Panc1 (cell line): ENCODE measurements around the gene DOCK3. TPM values are rescaled to one million over a fixed set of nuclear protein-coding genes. Genes with fewer than 3 reads are reported as not detected.

Source experiments
- ATAC-seq: fragments of 200-7000 bp; cut with Tn5 transposase; 2 replicates; pipeline ENCODE4 v1.9.1; 2020; ENCODE audit warnings: mild to moderate bottlenecking, moderate library complexity
- BruUV-seq: library from RNA; stranded (reverse); fragments of 400-500 nt; replicated peaks from 2 replicates; lab custom pipeline; 2021; lab: Mats Ljungman, UMichigan
- CTCF ChIA-PET: fragments of 300-600 bp; sonication (Branson Sonifier 250); formaldehyde crosslinking; loops from one replicate; lab custom pipeline; 2022; ENCODE audit warnings: antibody characterized with exemption; lab: Charles Lee
- POLR2A ChIA-PET: fragments of 300-600 bp; sonication (Branson Sonifier 250); formaldehyde crosslinking; loops from one replicate; lab custom pipeline; 2022; ENCODE audit warnings: antibody characterized with exemption; lab: Charles Lee
- DNase-seq: peaks from one replicate; pipeline ENCODE4 v3.0.0-alpha.2; 2010; ENCODE audit warnings: low read depth, low spot score
- H3K27ac ChIP-seq: 2 replicates; pipeline ENCODE4 v1.5.1; 2011; ENCODE audit warnings: mild to moderate bottlenecking, low read length, inconsistent platforms
- H3K27me3 ChIP-seq: fragments of 200-500 bp; sonication (Bioruptor generic); 2 replicates; pipeline ENCODE4 v1.6.0; 2014; ENCODE audit warnings: low read length, inconsistent platforms; ENCODE audit not compliant: control insufficient read depth, insufficient read depth
- H3K36me3 ChIP-seq: fragments of 200-500 bp; sonication (Bioruptor generic); 2 replicates; pipeline ENCODE4 v1.5.1; 2014; ENCODE audit warnings: inconsistent platforms, mild to moderate bottlenecking, low read length, moderate library complexity; ENCODE audit not compliant: control insufficient read depth, insufficient read depth
- H3K4me1 ChIP-seq: 2 replicates; pipeline ENCODE4 v1.5.1; 2011; ENCODE audit warnings: inconsistent platforms, mild to moderate bottlenecking, low read length, moderate library complexity; ENCODE audit not compliant: control insufficient read depth, insufficient read depth
- H3K4me3 ChIP-seq, 2 experiments: 2 replicates each; pipeline ENCODE4 v1.5.1; 2011 to 2012; ENCODE audit warnings: low read depth in 2 of 2, low read length in 2 of 2, mild to moderate bottlenecking in 2 of 2, inconsistent platforms in 1 of 2, moderate library complexity in 1 of 2
- H3K9me3 ChIP-seq: fragments of 200-500 bp; sonication (Bioruptor generic); 2 replicates; pipeline ENCODE4 v1.5.1; 2014; ENCODE audit warnings: low read depth, mild to moderate bottlenecking, inconsistent platforms, low read length, moderate library complexity; ENCODE audit not compliant: control insufficient read depth, insufficient read depth
- CTCF ChIP-seq: fragments of 450-650 bp; IDR thresholded peaks from 2 replicates; pipeline ENCODE4 v1.5.1; 2017; ENCODE audit warnings: mild to moderate bottlenecking
- POLR2AphosphoS5 ChIP-seq: IDR thresholded peaks from 2 replicates; pipeline ENCODE4 v1.6.1; 2012; ENCODE audit warnings: mild to moderate bottlenecking, low read depth, low read length, moderate library complexity
- REST ChIP-seq, 2 experiments: IDR thresholded peaks; 2 replicates each; pipeline ENCODE4 v1.6.1; 2011 to 2012; ENCODE audit warnings: low read depth in 2 of 2, control low read depth in 1 of 2, low read length in 1 of 2, mild to moderate bottlenecking in 1 of 2, moderate library complexity in 1 of 2; ENCODE audit not compliant: insufficient read depth in 1 of 2
- SIN3A ChIP-seq: IDR thresholded peaks from 2 replicates; pipeline ENCODE4 v1.6.1; 2012; ENCODE audit warnings: low read depth, mild to moderate bottlenecking, low read length, moderate library complexity, borderline replicate concordance; ENCODE audit not compliant: insufficient read depth
- TCF7L2 ChIP-seq: IDR thresholded peaks from 2 replicates; pipeline ENCODE4 v1.6.1; 2011; ENCODE audit warnings: mild to moderate bottlenecking, low read depth, low read length, inconsistent platforms
- in situ Hi-C: cut with HindIII; loops from 2 replicates; pipeline ENCODE4 v1.10.0; 2016; ENCODE audit warnings: low sequenced_read_pairs, low pct_unique_long_range_greater_than_20kb
- intact Hi-C: fragments of 100-400 bp; cut with micrococcal nuclease; formaldehyde crosslinking; loops from one replicate; pipeline ENCODE4 v1.10.0; 2022; ENCODE audit not compliant: unreplicated experiment
- total RNA-seq: library from RNA; stranded (reverse); gene quantifications from one replicate; pipeline ENCODE4 v1.2.1, GENCODE V29; 2021; ENCODE audit not compliant: unreplicated experiment

The DOCK3 gene
- total RNA-seq, 1 experiment from 2014 or later: 0.21 TPM

- Histone ChIP-seq H3K27me3 (no peaks in the 10 kb centered on the region), H3K4me3 (no peak overlapping the region), H3K27ac (no peak overlapping the region), H3K36me3 (no peaks in the 10 kb centered on the region), H3K4me1 (no peaks in the 10 kb centered on the region), H3K9me3 (no peaks in the 10 kb centered on the region)
- ChIA-PET POLR2A (no interaction called here), CTCF (no interaction called here)
- in situ Hi-C loops: no loop called here
- DNase-seq (no peak), ATAC-seq (no peak)
- TF ChIP-seq REST (IDR thresholded peaks at IDR 0.05; ENCODE audit: insufficient read depth in 1 of 2, low read depth in 2 of 2, low read length in 1 of 2) (no peak), TCF7L2 (no peak), CTCF (no peak), SIN3A (no peak), POLR2AphosphoS5 (no peak)
- intact Hi-C loops: no loop called here
- BruUV-seq: no TSS peak
Observed at GRCh38 chr3:51357856-51358255, 683.1 kb downstream of the DOCK3 start.

GRCh38 chr3:51358981-51359380 lies 684.3 kb downstream of the DOCK3 start:
- H3K27ac ChIP-seq: no peak overlapping the region
- BruUV-seq: no TSS peak
- ChIA-PET POLR2A (no interaction called here), CTCF (no interaction called here)
- ATAC-seq: no peak
- in situ Hi-C loops: no loop called here
- no peak overlapping the region for H3K4me3 ChIP-seq
- no peak for DNase-seq
- TF ChIP-seq CTCF (no peak), POLR2AphosphoS5 (no peak), SIN3A (no peak), TCF7L2 (no peak), REST (IDR thresholded peaks at IDR 0.05; ENCODE audit: insufficient read depth in 1 of 2, low read depth in 2 of 2, low read length in 1 of 2) (no peak)
- no peaks in the 10 kb centered on the region for H3K36me3 ChIP-seq
- H3K9me3 ChIP-seq: no peaks in the 10 kb centered on the region
- intact Hi-C loops: no loop called here
- no peaks in the 10 kb centered on the region for H3K27me3 ChIP-seq
- H3K4me1 ChIP-seq: no peaks in the 10 kb centered on the region
